Superior temporal gyrus (tissue), 1 donor: ENCODE data around the gene SPTY2D1.
"Not testable (repeated sequence)": the region's sequence is repeated elsewhere in the genome, so short reads cannot be mapped to it uniquely, and the experiment has no call there.

Experiments used
- DNase-seq: peaks from one replicate; pipeline ENCODE4 v3.0.0-alpha.2; 2016; ENCODE audit errors: extremely low spot score

Gene SPTY2D1

DNA sequence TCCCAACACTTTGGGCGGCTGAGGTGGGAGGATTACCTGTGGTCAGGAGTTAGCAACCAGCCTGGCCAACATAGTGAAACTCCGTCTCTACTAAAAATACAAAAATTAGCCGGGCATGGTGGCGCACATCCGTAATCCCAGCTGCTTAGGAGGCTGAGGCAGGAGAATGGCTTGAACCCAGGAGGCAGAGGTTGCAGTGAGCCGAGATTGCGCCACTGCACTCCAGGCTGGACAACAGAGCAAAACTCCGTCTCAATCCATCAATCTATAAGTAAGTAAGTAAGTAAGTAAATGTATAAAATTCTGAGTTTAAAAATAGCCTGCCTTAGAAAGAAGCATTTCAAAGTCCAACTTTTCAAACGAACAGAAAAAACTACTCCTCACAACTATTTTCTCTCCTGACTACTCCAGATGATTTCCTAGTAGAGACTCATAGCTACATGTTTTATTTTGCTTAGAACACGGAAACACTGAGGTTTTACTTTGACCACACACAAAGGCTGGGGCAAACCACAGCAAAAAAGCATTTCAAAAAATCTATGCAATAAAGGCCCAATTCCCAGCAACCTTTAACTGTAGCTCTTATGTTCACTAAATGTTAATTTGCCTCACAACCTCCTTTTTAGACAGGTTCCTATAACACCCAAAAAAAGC is 16.3 kb downstream of the SPTY2D1 start:
- no peak for DNase-seq

DNA sequence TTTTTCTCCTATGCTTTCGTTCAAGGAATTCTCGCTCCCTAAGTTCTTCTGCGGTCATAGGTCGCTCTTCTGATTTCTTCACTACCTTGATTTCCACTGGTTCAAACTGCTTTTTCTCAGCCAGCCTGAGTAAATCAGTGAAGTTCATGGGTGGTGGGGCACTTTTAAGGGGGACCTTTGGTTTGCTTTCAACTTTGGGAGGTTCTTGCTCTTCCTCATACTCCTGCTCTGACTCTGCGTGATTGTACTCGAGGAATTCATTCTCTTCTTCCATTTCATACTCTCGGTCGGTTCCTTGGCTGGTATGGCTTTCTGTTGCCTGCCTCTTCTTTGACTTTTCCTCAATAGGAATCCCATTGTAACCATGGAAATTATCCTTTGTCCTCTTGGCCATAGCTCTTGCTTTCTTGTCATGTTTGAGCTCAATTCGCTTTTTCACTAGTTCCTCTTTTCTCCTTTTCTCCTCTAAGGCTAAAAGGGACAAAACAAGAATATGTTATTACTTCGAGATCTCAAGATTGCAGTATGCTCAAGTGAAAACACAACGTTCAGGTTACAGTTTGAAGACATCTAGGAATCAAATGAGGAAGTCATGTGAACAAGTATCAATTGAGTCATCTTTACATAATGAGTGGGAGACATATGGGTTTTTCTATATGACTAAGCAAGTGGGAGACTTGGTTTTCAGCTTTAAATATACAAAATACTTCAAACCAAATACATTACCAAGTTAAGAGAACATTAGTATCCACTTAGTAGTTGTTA is 18.3 kb downstream of the SPTY2D1 start:
- DNase-seq, result peak; percentile 67

DNA sequence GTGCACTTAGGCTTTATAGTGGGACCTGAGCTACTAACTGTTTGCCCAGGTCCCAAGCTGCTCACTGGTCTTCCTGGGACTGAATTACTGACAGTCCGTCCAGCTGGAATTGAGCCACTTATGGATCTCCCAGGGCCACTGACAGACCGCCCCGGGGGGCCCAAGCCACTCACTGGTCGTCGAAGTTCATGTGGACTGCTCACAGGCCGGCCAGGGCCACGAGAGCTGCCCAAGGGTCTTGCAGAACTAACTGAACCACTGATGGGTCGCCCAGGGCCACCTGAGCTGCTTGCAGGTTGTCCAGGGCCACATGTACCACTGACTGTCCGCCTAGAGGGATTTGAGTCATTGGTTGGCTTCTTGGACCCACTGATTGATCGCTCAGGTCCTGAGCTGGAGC is 19.5 kb downstream of the SPTY2D1 start:
- no peak for DNase-seq

DNA sequence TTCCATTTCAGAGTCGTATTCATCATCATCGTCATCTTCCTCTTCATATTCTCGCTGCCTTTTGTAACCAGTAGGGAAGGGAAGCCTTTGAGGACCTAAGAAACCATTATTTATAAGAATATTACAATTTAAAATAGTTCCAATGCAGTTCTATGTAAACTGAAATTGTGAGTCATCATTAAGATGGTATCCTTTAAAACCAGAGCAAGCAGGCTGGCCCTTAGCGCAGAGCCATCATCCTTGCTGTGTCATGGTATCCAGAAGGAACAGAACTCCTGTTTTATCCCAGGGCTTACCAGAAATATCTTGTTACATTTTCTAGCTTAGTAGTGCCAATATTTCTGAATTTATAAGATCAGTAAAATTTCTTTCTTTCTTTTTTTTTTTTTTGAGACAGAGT is 21.7 kb downstream of the SPTY2D1 start:
- DNase-seq, result no peak

DNA sequence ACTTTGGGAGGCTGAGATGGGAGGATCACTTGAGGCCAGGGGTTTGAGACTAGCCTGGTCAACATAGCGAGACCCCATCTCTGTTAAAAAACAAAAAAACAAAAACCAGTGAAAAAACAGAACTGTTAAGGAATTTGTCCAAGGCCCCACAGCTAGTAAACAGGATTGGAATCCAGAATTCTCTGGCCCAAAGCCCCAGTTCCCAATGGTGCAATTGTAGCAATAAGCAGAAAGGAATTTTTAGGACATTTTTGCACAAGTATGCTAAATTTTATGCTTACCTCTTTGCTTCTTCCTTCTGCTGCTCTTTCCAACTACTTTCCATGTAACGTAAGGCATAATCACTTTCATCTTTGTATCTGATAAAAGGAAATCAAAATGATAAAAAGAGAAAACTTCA is 22.9 kb downstream of the SPTY2D1 start:
- DNase-seq, result no peak

DNA sequence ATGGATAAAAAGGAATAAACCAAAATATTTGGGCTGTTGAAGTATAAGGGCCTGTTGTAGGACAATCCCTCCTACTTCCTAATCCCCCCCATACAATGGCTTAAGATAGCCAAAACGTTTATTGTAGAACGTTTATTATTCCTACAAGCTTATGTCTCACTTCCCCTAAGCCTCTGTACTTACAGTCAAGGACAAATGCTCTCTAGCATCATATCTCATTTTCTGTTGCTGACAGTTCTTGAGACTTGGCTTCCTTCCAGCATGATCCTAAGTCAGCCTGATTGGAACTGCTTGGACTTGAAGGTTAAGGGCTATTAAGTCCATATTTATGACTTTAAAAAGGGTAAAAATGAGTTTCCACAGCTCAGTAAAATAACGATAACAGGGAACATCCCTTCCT is 25.8 kb downstream of the SPTY2D1 start:
- DNase-seq, result no peak

DNA sequence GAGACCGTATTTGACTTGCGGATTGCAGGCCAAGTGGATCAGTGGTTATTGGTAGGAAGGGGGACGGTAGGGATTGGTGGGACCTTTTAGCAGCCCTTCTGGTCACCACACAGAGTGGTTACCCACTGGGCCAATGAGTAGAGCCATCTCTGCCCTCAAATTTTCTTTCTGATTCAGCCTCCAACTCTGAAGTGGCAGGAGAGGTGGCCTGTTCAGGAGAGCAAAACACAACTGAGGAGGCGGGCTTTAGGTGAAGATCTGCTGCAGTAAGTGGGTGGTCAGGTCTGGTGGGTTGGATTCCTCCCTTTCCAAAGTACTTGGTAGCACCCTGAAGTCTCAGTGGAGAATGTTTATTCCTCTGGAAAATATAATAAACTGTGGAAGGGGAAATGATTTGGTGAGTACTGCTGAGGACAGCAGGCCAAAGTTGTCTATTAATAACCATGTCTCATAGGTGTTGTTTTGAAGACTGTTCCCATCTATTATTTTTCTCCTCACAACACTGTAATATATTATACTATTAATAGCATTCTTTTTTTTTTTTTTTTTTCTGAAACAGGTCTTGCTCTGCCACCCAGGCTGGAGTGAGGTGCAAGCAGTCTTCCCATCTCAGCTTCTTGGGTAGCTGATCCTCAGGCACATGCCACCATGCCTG is 33.1 kb downstream of the SPTY2D1 start:
- no peak for DNase-seq

DNA sequence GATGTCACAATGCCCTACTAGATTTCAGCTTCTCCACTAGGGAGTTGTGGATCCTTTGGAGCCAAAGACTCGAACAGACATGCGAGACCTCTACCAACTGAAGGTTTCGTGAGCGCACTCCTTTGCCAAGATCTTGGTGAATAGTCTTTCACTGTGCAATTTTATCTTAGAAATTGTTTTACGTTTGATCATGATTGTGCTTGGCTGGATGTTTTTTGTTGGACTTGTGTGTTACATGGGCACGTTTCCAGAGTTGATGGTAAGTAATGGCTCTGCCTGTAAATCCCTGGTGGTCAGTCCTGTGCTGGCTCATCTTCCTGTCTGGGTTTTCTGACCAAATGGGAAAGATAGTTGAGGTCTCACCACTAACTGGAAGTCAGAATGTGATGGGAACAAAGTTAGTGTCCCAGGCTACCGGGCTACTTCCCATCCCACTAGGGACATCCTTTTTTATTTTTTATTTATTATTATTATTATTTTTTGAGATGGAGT is 34.4 kb downstream of the SPTY2D1 start, which contains the start of gene MISFA:
MISFA (plus strand) TSS at position 51 of the 492 bp plus-strand sequence; CDS start at position 191, 140 bp downstream.
- DNase-seq, result no peak

DNA sequence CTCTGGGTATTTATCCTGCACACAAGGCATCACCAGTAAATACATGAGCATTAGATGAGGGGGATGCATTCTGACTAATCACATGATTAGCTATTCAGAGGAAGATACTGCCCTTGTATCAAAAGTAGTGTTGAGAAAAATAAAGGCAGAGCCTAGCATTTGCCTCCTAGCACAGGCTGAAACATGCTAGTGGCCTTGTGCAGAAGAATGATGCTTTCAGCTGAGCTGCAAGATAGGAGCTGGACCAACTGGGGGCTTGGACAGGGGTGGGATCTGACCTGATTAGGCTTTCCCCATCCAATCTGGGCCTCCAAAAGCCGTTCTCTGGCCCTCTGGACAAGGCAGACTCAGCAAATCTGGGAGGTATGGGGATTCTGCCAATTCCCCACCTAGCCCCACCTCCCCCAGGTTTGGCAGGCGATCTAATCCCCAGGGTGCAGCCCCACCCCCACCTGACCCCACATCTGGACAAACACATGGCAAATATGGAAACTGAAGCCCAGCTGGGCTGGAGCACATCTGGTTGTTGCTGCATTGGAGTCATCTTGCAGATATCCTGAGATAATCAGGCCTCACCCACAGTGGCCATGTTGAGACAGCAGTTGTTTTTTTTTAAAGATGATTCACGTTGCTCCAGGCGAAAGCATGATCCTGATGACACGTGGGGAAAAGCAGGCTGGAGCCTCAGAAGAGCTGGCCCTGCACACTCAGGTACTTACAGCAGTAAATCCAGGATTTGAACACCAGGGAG is 39.0 kb downstream of the SPTY2D1 start:
- DNase-seq, result no peak

DNA sequence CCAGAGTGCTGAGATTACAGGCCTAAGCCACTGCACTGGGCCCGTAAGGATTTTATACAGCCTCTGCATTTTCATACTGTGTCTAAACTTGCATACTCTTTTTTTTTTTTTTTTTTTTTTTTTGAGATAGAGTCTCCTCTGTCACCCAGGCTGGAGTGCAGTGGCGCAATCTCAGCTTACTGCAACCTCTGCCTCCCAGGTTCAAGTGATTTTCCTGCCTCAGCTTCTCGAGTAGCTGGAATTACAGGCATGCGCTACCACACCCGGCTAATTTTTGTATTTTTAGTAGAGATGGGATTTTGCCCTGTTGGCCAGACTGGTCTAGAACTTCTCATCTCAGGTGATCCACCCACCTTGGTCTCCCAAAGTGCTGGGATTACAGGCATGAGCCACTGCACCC is 40.1 kb downstream of the SPTY2D1 start:
- not testable (repeated sequence) for DNase-seq

DNA sequence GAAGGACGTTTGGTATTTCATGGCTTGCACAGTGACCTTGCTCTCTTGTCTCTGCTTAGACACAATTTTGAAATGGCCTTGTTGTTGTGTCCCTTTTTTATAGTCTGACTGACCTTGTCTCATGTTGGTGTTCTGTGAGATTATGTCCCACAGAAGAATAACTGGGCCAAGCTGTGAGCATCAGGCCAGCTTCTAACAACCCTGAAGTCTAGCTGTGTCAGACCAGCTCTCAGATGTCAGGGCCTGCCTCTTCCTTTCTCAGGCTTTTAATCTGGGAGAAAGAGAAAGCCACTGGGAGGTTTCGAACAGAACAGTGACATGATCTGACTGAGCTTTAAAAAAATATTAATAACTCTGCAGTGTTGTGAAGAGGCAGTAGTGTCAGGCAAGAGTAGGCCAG is 43.6 kb downstream of the SPTY2D1 start:
- DNase-seq, result no peak

DNA sequence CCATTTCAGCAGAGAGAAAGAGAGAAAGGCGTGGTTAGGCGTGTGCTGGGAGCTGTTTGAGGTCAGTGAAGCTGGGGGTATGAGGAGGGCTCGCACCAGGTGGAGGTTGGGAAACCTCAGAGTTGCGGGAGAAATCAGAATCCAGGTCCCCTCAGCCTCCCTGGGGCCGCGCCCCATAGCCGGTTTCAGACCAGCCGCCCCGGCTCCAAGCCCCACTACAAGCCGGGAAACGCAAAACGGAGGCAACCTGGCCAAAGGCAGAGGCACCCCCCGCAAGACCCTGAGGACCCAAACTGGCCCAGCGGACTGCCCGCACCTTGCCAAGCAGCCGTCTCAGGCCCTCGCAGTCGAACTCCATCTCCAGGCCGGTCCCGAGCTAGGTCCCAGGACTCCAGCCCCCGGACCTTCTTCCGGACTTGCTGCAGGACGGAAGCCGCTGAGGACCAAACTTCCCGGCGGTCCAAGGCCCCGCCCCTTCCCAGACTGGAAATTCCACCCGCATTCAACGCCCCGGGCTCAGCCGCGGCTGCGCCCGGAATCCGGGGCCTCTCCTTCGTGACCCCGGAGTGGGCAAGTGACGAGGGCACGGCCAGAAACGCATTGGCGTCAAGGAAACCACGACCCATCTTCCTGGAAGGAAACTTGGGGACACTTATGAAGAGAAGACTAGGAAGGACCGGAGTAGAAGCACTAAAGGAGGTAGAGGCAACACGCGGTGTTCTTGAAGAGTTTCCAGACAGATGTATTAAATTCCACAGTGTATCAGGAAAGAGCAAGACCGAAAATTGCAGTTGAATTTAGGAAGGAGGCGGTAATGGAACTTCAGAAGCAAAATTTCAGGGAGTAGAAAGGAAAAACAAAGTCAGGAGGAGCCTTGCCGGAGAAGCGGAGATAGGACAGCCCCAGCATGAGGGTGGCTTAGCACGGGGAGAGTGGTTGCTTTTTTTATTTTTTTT is 45.6 kb downstream of the SPTY2D1 start, which contains the start of gene UEVLD:
UEVLD (minus strand) TSS at position 438 of the 956 bp plus-strand sequence; CDS start at position 358, 80 bp downstream.
- DNase-seq, result peak; percentile 92

DNA sequence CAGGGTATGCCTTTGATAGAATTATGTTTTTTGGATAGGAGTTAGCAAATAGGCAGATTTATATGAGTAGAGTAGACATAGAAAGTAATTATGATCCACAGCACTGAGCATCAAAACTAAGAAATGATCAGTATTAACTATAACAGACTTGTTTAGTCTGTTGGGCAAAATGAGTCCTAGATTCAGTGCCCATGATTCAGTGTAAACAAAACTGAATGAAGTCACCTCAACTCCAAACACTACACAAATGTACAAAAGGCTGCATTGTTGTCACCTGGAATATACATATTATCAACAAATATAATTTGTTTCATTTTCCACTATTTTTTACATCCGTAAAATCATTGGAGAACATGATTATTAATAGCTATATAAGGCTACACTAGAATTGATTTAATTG is 52.3 kb downstream of the SPTY2D1 start:
- no peak for DNase-seq

DNA sequence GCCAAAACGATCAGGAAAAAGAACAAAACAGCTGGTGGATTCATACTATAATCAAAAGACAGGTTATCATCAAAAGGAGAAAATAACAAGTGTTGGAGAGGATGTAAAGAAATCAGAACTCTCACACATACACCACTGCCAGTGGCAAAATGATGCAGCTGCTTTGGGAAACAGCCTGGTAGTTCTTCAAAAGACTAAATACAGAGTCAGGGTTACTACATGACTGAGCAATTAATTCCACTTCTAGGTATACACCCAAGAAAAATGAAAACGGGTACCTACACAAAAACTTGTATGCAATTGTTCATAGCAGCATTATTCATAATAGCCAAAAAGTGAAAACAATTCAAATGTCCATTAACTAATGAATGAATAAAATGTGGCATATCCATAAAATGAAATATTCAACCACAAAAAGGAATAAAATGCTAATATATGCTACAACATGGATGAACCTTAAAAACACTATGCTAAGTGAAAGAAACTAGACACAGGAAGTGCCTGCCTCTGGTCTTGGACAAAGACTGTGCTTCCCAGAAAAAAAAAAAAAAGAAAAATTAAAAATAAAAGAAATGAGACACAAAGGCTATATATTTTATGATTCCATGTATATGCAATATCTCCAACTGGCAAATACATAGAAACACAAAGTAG is 53.9 kb downstream of the SPTY2D1 start:
- no peak for DNase-seq

DNA sequence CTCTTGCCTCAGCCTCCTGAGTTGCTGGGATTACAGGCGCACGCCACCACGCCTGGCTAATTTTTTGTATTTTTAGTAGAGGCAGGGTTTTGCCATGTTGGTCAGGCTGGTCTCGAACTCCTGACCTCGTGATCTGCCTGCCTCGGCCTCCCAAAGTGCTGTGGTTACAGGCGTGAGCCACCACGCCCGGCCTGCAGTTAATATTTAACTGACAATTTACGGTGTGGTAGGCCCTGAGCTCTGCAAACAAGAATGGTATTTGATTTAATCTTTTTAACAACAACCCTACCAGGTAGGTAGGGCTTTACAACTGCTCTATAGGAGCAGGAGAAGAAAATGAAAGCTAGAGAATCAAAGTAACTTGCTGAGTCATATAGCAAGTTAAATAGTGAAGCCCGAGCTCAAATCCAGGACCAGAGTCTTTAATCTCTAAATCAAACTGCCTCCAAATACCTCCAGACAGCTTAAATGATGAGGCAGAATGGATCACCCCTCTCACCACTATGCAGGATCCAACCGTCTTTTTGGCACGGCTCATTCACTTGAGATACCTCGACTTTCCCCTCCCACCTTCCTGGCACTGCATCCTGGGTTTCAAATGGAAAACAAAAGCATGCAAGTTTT is 55.1 kb downstream of the SPTY2D1 start:
- no peak for DNase-seq

DNA sequence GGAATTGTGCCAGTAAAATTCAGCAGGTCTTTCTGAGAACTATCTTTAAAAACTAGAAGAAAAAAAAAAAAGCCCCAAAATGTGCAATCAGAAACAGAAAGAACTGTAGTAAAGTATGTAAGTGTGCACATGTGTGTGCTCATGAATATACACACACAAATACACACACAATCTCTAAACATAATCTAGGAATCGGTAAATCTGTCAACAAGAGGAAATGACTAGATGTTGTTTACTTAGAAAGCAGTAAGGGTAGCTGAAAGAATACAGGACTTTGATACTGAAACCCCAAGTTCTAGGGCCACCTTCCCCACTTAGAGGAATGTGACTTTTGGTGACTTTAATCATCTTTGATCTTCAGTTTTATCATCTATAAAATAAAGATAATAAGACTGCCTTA is 58.8 kb downstream of the SPTY2D1 start:
- no peak for DNase-seq

DNA sequence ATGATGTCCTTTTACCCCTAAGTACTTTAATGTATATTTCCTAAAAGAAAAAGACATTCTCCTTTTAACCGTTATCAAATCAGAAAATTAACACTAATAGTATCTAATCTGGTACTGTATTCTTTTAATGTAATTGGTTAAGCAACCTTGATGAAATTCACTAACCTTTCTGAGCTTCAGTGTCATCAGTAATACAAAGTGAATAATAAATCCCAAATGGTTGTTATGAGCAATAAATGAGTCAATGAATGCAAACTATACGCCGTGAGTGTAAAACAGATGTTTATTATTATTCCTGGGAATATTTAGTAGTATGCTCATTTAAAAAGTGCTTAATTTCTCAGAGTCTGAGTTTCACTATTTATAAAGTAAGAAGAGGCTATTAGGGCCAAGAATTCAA is 67.1 kb downstream of the SPTY2D1 start:
- no peak for DNase-seq

DNA sequence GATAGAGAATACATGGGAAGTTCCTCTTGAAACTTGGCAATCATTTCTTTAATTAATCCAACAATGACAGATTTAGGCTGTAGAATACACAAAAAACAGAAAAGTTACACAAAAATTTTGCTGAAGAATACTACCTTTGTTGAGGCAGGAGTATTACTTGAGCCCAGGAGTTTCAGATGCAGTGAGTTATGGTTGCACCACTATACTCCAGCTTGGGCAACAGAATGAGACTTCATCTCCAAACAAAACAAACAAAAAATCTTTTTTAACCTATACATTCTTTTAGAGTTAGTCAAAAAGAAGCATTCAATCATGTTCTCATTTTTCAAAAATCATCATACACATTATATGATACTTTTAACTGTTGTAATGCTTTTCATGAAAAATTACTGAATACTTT is 67.7 kb downstream of the SPTY2D1 start:
- no peak for DNase-seq

DNA sequence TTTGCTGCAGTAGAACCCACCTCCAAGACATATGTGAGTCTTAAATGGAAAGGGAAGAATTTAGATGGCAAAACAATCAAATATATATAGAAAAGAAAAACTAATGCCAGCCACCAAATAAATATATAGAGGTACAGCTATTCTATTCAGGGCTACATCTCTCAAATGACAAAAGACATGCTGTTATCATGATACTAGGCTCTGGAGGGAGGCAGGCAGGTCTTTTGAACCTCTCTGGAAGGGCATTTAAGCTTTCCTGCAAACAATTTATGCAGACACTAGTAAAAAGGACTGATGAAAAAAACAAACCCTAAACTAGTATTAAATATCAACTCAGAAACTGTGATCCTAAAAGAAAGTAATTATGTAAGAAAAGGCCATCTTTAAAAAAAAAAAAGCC is 70.0 kb downstream of the SPTY2D1 start:
- DNase-seq, result no peak
